ENCODE measurements around the gene SLC7A1.

DNA sequence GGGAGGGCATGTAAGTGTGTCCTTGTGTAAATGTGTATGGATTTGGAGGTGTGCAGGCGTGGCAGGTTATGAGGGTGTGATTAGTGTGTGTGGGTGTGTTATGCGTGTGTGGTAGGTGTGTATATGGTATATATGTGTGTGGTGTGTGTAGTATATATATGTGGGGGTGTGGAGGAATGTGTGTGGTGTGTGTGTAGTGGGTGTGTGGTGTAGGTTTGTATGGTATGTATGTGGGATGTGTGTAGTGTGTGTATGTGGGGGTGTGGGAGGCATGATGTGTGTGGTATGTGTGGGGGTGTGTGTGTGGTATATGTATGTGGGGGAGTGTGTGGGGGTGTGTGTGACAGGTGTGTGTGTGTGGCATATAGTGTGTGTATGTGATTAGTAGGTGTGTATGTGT is 104.2 kb downstream of the SLC7A1 start:
- TF ChIP-seq GATA2 (IDR thresholded peaks at IDR 0.05; ENCODE audit: low read depth, low read length) (no peak), GATA3 (IDR thresholded peaks at IDR 0.05; ENCODE audit: low read depth, low read length) (no peak)

All from SH-SY5Y (cell line).